Endothelial cell of umbilical vein (primary cell): ENCODE data around the gene CEP128. TPM values are rescaled to one million over a fixed set of nuclear protein-coding genes. Genes with fewer than 3 reads are reported as not detected.

Experiments used
- BruUV-seq: library from RNA; stranded (reverse); fragments of 400-500 nt; replicated peaks from 2 replicates; lab custom pipeline; 2021; lab: Mats Ljungman, UMichigan
- CTCF ChIA-PET: fragments of 300-600, 350-600 bp; sonication (Branson Sonifier 250); formaldehyde crosslinking; loops from one replicate; lab custom pipeline; 2021; ENCODE audit warnings: antibody characterized with exemption, inconsistent platforms; lab: Charles Lee
- POLR2A ChIA-PET: fragments of 300-600, 350-600 bp; sonication (Branson Sonifier 250); formaldehyde crosslinking; loops from one replicate; lab custom pipeline; 2021; ENCODE audit warnings: antibody characterized with exemption, inconsistent platforms; lab: Charles Lee
- DNase-seq: peaks from one replicate; pipeline ENCODE4 v3.0.0-alpha.2; 2011; ENCODE audit warnings: low read depth, low spot score
- FAIRE-seq: peaks from 2 replicates; lab custom pipeline; 2011; peaks lifted over from hg19 to GRCh38; lab: Jason Lieb, UNC
- H2AFZ ChIP-seq: 2 replicates; pipeline ENCODE4 v1.6.0; 2012; ENCODE audit warnings: low read depth, low read length, control low read depth, inconsistent platforms
- H3K27ac ChIP-seq: 2 replicates; pipeline ENCODE4 v1.5.1; 2011; ENCODE audit warnings: low read depth, mild to moderate bottlenecking, control low read depth, low read length, moderate library complexity; ENCODE audit not compliant: insufficient read depth
- H3K27me3 ChIP-seq, 2 experiments: 2 replicates each; pipeline versions ENCODE4 v1.6.0 to v1.6.1; 2011; ENCODE audit warnings: low read length in 2 of 2, mixed read lengths in 1 of 2; ENCODE audit not compliant: control insufficient read depth in 2 of 2, insufficient read depth in 2 of 2
- H3K36me3 ChIP-seq, 2 experiments: 2 replicates in 1 of 2; 3 replicates in 1 of 2; pipeline ENCODE4 v1.5.1; 2011; ENCODE audit warnings: low read length in 2 of 2, mild to moderate bottlenecking in 1 of 2, moderate library complexity in 1 of 2; ENCODE audit not compliant: control insufficient read depth in 2 of 2, insufficient read depth in 2 of 2; ENCODE audit errors: extremely low read depth in 1 of 2
- H3K4me1 ChIP-seq: 3 replicates; pipeline ENCODE4 v1.5.1; 2011; ENCODE audit warnings: mild to moderate bottlenecking, low read length; ENCODE audit not compliant: control insufficient read depth, insufficient read depth; ENCODE audit errors: extremely low read depth
- H3K4me2 ChIP-seq: 2 replicates; pipeline ENCODE4 v1.6.1; 2011; ENCODE audit warnings: low read length, control low read depth, mixed read lengths; ENCODE audit not compliant: insufficient read depth
- H3K4me3 ChIP-seq, 3 experiments: fragments of 200-600 bp in 1 of 3; sonication (generic), shearing (Covaris generic) in 1 of 3; replicated peaks in 1 of 3; 2 replicates each; pipeline ENCODE4 v1.5.1; 2011 to 2016; ENCODE audit warnings: control low read depth in 3 of 3, low read length in 3 of 3, mild to moderate bottlenecking in 2 of 3, inconsistent platforms in 1 of 3, low read depth in 1 of 3, moderate library complexity in 1 of 3; ENCODE audit not compliant: insufficient read depth in 1 of 3
- H3K79me2 ChIP-seq: 2 replicates; pipeline ENCODE4 v1.6.0; 2012; ENCODE audit warnings: low read length, inconsistent platforms; ENCODE audit not compliant: control insufficient read depth, insufficient read depth
- H3K9ac ChIP-seq: replicated peaks from 2 replicates; pipeline ENCODE3; 2011; ENCODE audit warnings: low read length, control low read depth; ENCODE audit not compliant: insufficient read depth; ENCODE audit errors: extremely low read depth
- H3K9me1 ChIP-seq: replicated peaks from 3 replicates; pipeline ENCODE4 v1.6.0; 2011; ENCODE audit warnings: mild to moderate bottlenecking, low read length; ENCODE audit not compliant: control insufficient read depth, insufficient read depth; ENCODE audit errors: extremely low read depth
- H3K9me3 ChIP-seq: replicated peaks from 2 replicates; pipeline ENCODE4 v1.5.1; 2012; ENCODE audit warnings: low read length, inconsistent platforms; ENCODE audit not compliant: control insufficient read depth, insufficient read depth
- H4K20me1 ChIP-seq: replicated peaks from 2 replicates; pipeline ENCODE3; 2011; ENCODE audit warnings: mild to moderate bottlenecking, low read length; ENCODE audit not compliant: control insufficient read depth, insufficient read depth; ENCODE audit errors: extremely low read depth
- EZH2 ChIP-seq: IDR thresholded peaks from 2 replicates; pipeline ENCODE4 v1.6.1; 2012; ENCODE audit warnings: borderline replicate concordance, low read depth, mild to moderate bottlenecking, moderate library complexity, low read length, inconsistent platforms; ENCODE audit not compliant: severe bottlenecking
- GATA2 ChIP-seq: IDR thresholded peaks from 2 replicates; pipeline ENCODE4 v1.7.0; 2011; ENCODE audit warnings: low read depth, mild to moderate bottlenecking, moderate library complexity, mixed read lengths, low read length; ENCODE audit not compliant: insufficient read length, insufficient read depth
- MYC ChIP-seq: IDR thresholded peaks from one replicate; pipeline ENCODE4 v1.6.1; 2011; ENCODE audit warnings: mild to moderate bottlenecking, low read depth, low read length
- POLR2AphosphoS5 ChIP-seq: IDR thresholded peaks from 2 replicates; pipeline ENCODE4 v1.6.1; 2012; ENCODE audit warnings: low read depth, mild to moderate bottlenecking, control low read depth, low read length, moderate library complexity; ENCODE audit not compliant: insufficient read depth
- dilution Hi-C: fragments of 300-500 bp; cut with MboI; formaldehyde crosslinking; loops from one replicate; pipeline ENCODE4 v1.15.0; 2019; ENCODE audit warnings: low sequenced_read_pairs; ENCODE audit not compliant: extremely low pct_ligation_motif_present
- intact Hi-C: fragments of 100-400 bp; cut with micrococcal nuclease; formaldehyde crosslinking; loops from one replicate; pipeline ENCODE4 v1.10.0; 2022
- polyA plus RNA-seq, 4 experiments: library from polyadenylated mRNA; depleted of rRNA in 3 of 4; stranded (reverse) in 3 of 4; unstranded in 1 of 4; fragments of >200 nt; gene quantifications; 2 replicates each; pipeline versions ENCODE4 v1.2.1 to v1.2.3, GENCODE V29; 2011 to 2012; ENCODE audit warnings: missing spikeins in 1 of 4
- total RNA-seq: library from RNA; stranded (reverse); gene quantifications from 2 replicates; pipeline ENCODE4 v1.2.3, GENCODE V29; 2021
- TF ChIP-seq, protein P1 (sequence below): IDR thresholded peaks from 2 replicates; pipeline ENCODE4 v1.6.1; 2011; ENCODE audit not compliant: insufficient read depth, insufficient read length
- TF ChIP-seq, protein P2 (sequence below), 2 donors: IDR thresholded peaks; 1 replicate in 1 of 2; 2 replicates in 1 of 2; pipeline ENCODE4 v1.5.1; 2011; ENCODE audit warnings: low read length in 2 of 2, mild to moderate bottlenecking in 2 of 2, moderate library complexity in 2 of 2, control low read depth in 1 of 2, inconsistent platforms in 1 of 2, low read depth in 1 of 2; ENCODE audit not compliant: insufficient read depth in 1 of 2; ENCODE audit errors: extremely low read depth in 1 of 2

CEP128 gene
- total and polyA plus RNA-seq, 2 donors (not counting 3 experiments of a cell fraction or from before 2014, with no cell fraction given), result 0.91 to 23.7 TPM

DNA sequence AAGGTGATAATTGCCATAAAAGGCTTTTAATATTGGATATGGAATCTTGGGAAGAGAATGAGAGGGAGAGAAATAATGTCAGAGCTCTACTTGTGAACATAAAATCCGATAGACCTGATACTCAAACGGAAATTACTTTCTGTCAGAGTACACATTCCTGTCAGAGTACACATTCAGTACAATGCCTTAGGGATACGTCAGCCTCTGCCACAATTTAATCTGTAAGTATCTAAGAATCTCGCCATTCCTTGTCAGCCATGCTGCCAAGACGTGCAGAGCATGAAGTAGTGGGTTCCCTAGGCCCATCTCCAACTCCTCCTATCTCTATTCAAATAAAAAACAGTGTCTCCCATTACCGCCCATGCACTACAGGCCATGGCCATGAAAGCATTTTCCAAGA is 242.6 kb downstream of the CEP128 start:
- H3K4me3 ChIP-seq, result no peak overlapping the region
- H3K27me3 ChIP-seq, result no peaks in the 10 kb centered on the region
- FAIRE-seq, result no peak
- intact Hi-C loops, result loop anchor here (2.0 kb wide), 1 partner anchor 34 kb away; no protein-coding TSS in a partner anchor
- DNase-seq, result no peak
- H3K79me2 ChIP-seq, result no peaks in the 10 kb centered on the region
- no peak for TF ChIP-seq GATA2
- TF ChIP-seq POLR2AphosphoS5, result no peak
- TF ChIP-seq, protein P1, sequence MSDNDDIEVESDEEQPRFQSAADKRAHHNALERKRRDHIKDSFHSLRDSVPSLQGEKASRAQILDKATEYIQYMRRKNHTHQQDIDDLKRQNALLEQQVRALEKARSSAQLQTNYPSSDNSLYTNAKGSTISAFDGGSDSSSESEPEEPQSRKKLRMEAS, result no peak
- H2AFZ ChIP-seq, result no peak overlapping the region
- ChIA-PET POLR2A (no interaction called here), CTCF (no interaction called here)
- H3K27ac ChIP-seq, result no peak overlapping the region
- H4K20me1 ChIP-seq, result no peaks in the 10 kb centered on the region
- no peaks in the 10 kb centered on the region for H3K36me3 ChIP-seq
- dilution Hi-C loops, result no loop called here
- no peaks in the 10 kb centered on the region for H3K9me1 ChIP-seq
- no peaks in the 10 kb centered on the region for H3K4me1 ChIP-seq
- no peak overlapping the region for H3K9ac ChIP-seq
- H3K9me3 ChIP-seq, result no peaks in the 10 kb centered on the region
- no TSS peak for BruUV-seq
- H3K4me2 ChIP-seq, result no peak overlapping the region

DNA sequence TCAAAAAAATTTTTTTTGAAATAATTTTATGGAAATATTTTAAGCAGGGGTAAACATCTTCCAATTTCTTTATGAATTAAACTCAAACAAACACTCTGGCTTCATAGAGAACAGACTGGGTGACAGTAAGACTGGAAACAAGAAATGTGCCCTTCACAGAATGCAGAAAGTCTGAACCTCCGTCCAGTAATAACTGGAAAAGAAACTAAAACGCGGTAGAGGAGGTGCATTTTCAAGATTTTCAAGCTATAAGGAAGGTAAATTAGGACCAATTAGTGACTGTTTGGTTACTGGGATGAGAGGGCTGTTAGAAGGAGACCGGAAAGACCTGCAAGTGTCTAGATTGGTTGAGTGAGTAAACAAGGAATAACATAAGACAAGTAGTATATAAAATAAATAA is 245.7 kb downstream of the CEP128 start:
- TF ChIP-seq, protein P2, sequence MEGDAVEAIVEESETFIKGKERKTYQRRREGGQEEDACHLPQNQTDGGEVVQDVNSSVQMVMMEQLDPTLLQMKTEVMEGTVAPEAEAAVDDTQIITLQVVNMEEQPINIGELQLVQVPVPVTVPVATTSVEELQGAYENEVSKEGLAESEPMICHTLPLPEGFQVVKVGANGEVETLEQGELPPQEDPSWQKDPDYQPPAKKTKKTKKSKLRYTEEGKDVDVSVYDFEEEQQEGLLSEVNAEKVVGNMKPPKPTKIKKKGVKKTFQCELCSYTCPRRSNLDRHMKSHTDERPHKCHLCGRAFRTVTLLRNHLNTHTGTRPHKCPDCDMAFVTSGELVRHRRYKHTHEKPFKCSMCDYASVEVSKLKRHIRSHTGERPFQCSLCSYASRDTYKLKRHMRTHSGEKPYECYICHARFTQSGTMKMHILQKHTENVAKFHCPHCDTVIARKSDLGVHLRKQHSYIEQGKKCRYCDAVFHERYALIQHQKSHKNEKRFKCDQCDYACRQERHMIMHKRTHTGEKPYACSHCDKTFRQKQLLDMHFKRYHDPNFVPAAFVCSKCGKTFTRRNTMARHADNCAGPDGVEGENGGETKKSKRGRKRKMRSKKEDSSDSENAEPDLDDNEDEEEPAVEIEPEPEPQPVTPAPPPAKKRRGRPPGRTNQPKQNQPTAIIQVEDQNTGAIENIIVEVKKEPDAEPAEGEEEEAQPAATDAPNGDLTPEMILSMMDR (IDR thresholded peaks at IDR 0.05; ENCODE audit: extremely low read depth in 1 of 2, insufficient read depth in 1 of 2, low read depth in 1 of 2, low read length in 2 of 2), result no peak
- TF ChIP-seq MYC (no peak), POLR2AphosphoS5 (no peak), EZH2 (no peak), GATA2 (no peak)
- FAIRE-seq (no peak), DNase-seq (no peak)
- intact Hi-C loops (no loop called here), dilution Hi-C loops (no loop called here)
- H3K4me1 ChIP-seq, result no peaks in the 10 kb centered on the region
- CTCF ChIA-PET, result no interaction called here
- H3K27ac ChIP-seq, result no peak overlapping the region
- no peaks in the 10 kb centered on the region for H3K9me1 ChIP-seq
- H3K27me3 ChIP-seq, result no peaks in the 10 kb centered on the region
- H3K9me3 ChIP-seq, result no peaks in the 10 kb centered on the region
- H3K36me3 ChIP-seq, result no peaks in the 10 kb centered on the region
- H4K20me1 ChIP-seq, result no peaks in the 10 kb centered on the region
- no peak overlapping the region for H3K9ac ChIP-seq
- no peak overlapping the region for H3K4me3 ChIP-seq
- BruUV-seq, result no TSS peak
- POLR2A ChIA-PET, result no interaction called here
- H2AFZ ChIP-seq, result no peak overlapping the region
- H3K79me2 ChIP-seq, result no peaks in the 10 kb centered on the region
- H3K4me2 ChIP-seq, result no peak overlapping the region
